ENCODE measurements around the gene ESYT1. TPM values are rescaled to one million over a fixed set of nuclear protein-coding genes. Genes with fewer than 3 reads are reported as not detected.

ESYT1 gene
- total and polyA plus RNA-seq, 9 of the 15 experiments (the other 6 are each of a cell fraction or from before 2014, with no cell fraction given), result 132 to 420 (median 164) TPM

DNA sequence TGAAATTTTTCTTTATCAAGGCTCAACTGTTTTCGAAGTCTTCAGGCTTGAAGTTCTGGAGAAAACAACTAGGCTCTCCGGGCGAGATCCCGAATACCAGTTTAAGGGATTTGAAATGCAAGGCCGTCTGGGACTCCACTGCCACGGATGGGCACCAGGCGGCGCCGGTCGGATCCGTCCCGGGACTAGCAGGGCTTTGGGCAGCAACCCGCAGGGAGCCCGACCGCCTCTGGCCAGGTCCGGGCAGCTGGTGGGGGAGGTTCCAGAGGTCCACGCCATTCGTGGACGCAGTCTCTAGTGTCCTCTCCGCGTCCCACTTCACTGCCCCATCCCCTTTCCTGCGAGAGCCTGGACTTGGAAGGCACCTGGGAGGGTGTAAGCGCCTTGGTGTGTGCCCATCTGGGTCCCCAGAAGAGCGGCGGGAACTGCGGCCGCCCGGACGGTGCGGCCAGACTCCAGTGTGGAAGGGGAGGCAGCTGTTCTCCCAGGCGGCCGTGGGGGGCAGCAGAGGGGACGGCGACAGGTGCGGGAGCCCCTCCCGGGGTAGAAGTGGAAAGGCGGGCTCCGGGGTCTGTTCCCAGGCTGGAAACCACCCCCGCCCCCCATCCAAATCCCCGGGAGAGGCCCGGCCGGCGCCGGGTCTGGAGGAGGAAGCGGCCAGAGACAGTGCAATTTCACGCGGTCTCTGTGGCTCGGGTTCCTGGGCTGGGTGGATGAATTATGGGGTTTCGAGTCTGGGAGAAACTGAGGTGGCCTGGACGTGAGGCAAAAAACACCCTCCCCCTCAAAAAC is 48.9 kb upstream of the ESYT1 start (continued):
- TF ChIP-seq ZNF589 (CRISPR knock-in tag; IDR thresholded peaks at IDR 0.05; ENCODE audit: low read depth), result 0 out of 2 replicates have a peak, but pooled peaks have one; percentile 43
- TF ChIP-seq ZNF507 (tag; conservative IDR thresholded peaks at IDR 0.05), result no peak
- TF ChIP-seq HDAC1 (IDR thresholded peaks at IDR 0.05), result no peak
- no peak for TF ChIP-seq CBX3 (IDR thresholded peaks at IDR 0.05; ENCODE audit: borderline replicate concordance in 1 of 2, low read length in 2 of 2)
- TF ChIP-seq SMARCA5 (IDR thresholded peaks at IDR 0.05), result no peak
- TF ChIP-seq ZBTB1 (CRISPR knock-in tag; IDR thresholded peaks at IDR 0.05; ENCODE audit: borderline replicate concordance, low read depth), result peak; percentile 56; the same call in 1 of the 2 replicates
- no peak for TF ChIP-seq NFE2 (IDR thresholded peaks at IDR 0.05; ENCODE audit: low read depth)
- TF ChIP-seq ATF7 (IDR thresholded peaks at IDR 0.05), result no peak
- TF ChIP-seq, protein P1, sequence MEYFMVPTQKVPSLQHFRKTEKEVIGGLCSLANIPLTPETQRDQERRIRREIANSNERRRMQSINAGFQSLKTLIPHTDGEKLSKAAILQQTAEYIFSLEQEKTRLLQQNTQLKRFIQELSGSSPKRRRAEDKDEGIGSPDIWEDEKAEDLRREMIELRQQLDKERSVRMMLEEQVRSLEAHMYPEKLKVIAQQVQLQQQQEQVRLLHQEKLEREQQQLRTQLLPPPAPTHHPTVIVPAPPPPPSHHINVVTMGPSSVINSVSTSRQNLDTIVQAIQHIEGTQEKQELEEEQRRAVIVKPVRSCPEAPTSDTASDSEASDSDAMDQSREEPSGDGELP (CRISPR knock-in tag; IDR thresholded peaks at IDR 0.05; ENCODE audit: borderline replicate concordance), result peak; percentile 78
- TF ChIP-seq, protein P2, sequence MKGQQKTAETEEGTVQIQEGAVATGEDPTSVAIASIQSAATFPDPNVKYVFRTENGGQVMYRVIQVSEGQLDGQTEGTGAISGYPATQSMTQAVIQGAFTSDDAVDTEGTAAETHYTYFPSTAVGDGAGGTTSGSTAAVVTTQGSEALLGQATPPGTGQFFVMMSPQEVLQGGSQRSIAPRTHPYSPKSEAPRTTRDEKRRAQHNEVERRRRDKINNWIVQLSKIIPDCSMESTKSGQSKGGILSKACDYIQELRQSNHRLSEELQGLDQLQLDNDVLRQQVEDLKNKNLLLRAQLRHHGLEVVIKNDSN (CRISPR knock-in tag; IDR thresholded peaks at IDR 0.05), result no peak
- TF ChIP-seq SIN3B (IDR thresholded peaks at IDR 0.05; ENCODE audit: low read depth), result no peak
- TF ChIP-seq, protein P3, sequence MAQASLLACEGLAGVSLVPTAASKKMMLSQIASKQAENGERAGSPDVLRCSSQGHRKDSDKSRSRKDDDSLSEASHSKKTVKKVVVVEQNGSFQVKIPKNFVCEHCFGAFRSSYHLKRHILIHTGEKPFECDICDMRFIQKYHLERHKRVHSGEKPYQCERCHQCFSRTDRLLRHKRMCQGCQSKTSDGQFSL (CRISPR knock-in tag; IDR thresholded peaks at IDR 0.05), result no peak
- TF ChIP-seq, protein P3 (tag; IDR thresholded peaks at IDR 0.05), result no peak
- no peak; the same call in 1 of the 2 replicates for TF ChIP-seq ETV5 (CRISPR knock-in tag; IDR thresholded peaks at IDR 0.05; ENCODE audit: low read depth)
- TF ChIP-seq, protein P4, sequence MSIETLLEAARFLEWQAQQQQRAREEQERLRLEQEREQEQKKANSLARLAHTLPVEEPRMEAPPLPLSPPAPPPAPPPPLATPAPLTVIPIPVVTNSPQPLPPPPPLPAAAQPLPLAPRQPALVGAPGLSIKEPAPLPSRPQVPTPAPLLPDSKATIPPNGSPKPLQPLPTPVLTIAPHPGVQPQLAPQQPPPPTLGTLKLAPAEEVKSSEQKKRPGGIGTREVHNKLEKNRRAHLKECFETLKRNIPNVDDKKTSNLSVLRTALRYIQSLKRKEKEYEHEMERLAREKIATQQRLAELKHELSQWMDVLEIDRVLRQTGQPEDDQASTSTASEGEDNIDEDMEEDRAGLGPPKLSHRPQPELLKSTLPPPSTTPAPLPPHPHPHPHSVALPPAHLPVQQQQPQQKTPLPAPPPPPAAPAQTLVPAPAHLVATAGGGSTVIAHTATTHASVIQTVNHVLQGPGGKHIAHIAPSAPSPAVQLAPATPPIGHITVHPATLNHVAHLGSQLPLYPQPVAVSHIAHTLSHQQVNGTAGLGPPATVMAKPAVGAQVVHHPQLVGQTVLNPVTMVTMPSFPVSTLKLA (conservative IDR thresholded peaks at IDR 0.05), result no peak
- no peak for TF ChIP-seq PHF21A (IDR thresholded peaks at IDR 0.05; ENCODE audit: borderline replicate concordance, low read depth)
- no peak for TF ChIP-seq CEBPG (CRISPR knock-in tag; IDR thresholded peaks at IDR 0.05)
- TF ChIP-seq CEBPG (tag; conservative IDR thresholded peaks at IDR 0.05 in 1 of 2, IDR thresholded peaks at IDR 0.05 in 1 of 2), result no peak
- no peak for TF ChIP-seq TBL1XR1 (IDR thresholded peaks at IDR 0.05; ENCODE audit: low read length in 2 of 2)
- TF ChIP-seq KLF16 (IDR thresholded peaks at IDR 0.05), result no peak
- no peak for TF ChIP-seq MED1 (CRISPR knock-in tag; IDR thresholded peaks at IDR 0.05; ENCODE audit: borderline replicate concordance)
- peak in 1 of 2 experiments; percentile 26; a peak in 1 of 4 replicates for TF ChIP-seq RAD21 (CRISPR knock-in tag; conservative IDR thresholded peaks at IDR 0.05 in 1 of 2, IDR thresholded peaks at IDR 0.05 in 1 of 2)
- no peak for TF ChIP-seq XRCC3 (IDR thresholded peaks at IDR 0.05)
- TF ChIP-seq CHD4 (IDR thresholded peaks at IDR 0.05; ENCODE audit: insufficient read depth, insufficient replicate concordance, low read depth, low read length, poor library complexity, severe bottlenecking), result no peak

All from K562 (cell line).